Stimulated activated CD8-positive, alpha-beta memory T cell treated with anti-CD3 and anti-CD28 coated beads, Interleukin-7, amount 100 ng/mL, for 24 hours (primary cell): ENCODE data around the gene METTL14.
"Not testable (repeated sequence)": the region's sequence is repeated elsewhere in the genome, so short reads cannot be mapped to it uniquely, and the experiment has no call there.

ENCODE experiments used
- DNase-seq: peaks from one replicate; pipeline ENCODE4 v3.0.0-alpha.2; 2020; ENCODE audit warnings: low read depth

METTL14 gene

DNA sequence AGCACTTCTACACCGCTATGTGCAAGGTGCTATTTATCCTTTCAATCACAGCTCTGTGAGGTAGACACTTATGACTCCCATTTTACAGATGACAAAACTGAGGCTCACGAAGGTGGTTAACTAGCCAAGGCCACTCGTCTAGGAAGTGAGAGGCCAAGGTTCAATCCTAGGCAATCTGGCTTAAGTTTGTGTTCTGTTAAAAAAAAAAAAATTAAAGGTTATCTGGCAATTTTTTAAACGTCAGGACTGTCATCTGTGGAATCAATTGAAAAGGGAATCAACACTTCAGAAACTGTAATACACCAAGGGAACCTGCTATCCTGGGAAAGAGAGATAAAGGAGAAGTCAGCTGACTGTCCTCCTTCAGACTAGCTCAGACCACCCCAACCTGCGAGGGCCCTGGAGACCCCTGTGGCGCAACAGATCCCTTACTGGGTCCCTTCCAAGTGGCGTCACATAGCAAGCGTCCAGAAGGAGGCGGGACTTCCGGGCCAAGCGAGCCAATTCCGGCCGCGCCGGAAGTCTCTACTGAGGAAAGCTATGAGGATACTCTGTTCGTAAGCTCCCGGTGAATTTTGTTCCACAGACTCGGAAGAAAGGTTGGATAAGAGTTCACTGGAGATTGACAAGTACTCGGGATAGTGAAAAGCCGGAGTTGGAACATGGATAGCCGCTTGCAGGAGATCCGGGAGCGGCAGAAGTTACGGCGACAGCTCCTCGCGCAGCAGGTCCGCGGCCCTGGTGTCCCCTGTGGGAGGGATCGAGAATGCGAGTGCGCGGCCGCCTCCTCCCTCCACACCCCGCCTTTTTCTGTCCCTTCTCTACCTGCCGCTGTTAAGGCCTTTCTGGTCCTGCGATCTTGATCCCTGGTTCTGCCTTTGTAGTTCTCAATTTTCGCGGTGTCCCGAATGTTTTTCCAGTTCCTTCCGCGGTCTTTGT, at the start of gene METTL14:
Gene METTL14 (plus strand): TSS at position 520 of the 939 bp plus-strand sequence. CDS start 143 bp downstream, at position 663.
- peak; percentile 77 for DNase-seq

DNA sequence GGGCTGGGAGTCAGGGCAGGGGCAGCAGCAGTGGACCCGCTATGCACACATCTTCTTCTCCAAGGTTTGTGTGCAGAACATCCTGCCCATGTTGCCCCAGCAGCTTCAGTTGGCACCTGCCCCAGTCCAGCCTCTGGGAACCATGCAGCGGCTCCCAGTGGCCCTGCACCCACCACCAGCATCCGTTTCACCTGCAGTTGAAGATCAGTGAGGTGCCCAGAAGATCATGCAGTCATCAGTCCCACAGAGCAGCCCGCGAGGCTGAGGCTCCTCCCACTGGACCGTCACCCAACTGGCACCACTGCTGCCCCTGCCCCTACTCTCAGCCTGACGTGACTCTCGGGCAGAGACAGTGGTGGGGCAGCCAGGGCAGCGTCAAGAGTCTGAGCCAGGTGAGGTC, 49.1 kb upstream of the METTL14 start:
- DNase-seq = not testable (repeated sequence)

DNA sequence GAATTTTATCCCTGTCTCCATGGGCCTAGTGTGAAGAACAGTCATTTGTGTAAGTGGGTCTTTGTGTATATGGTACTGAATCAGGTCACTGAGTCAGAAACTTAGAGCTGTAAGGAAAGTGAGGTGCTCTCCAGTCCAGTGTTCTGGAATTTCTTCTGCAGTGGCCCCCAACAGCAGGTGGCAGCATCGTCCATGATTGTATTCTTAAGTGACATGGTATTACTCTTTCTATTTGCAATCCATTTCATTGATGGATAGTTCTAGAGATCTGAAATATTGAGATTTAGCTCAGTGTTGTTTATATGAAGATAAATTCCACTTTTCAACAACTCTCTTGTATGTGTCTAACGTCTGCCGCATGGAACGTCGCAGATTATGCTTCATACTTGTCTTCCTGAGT, 20.5 kb upstream of the METTL14 start:
- DNase-seq = not testable (repeated sequence)

DNA sequence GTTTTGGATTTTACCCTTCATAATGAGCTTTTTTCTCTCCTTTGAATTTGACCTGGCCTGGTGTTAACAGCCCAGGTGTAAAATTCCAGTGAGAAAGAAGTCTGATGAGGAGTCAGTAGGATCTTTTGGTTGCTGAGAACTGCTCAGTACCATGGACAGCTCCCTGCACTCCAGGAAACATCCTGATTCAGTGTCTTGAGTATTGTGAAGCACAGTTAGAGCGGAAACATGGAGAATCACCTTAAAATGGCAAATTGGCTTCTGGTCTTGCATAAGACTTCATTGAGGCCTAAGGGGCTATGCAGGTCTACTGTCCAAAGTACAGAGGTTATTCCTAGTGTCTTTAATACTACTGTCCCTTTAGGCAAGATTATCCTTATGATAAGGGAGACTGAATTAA, 16.0 kb upstream of the METTL14 start:
- DNase-seq = not testable (repeated sequence)

DNA sequence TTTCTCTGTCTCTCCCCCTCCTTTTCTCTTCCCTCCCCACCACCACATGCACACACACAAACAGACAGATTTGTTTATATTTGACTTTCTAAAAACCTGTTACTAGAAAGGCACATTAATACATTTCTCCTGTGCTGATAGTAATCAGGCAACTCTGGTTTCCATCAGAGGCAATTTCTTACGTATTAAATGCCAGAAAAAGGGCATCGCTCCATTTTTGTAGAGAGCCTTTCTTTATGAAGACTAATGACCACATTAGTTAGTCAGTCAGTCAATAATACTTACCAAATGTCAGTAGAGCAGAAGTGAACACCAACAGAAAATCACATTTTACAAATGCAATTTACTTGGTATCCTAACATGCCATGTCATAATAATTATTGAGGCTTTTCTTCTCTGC, 14.2 kb upstream of the METTL14 start:
- not testable (repeated sequence) for DNase-seq

DNA sequence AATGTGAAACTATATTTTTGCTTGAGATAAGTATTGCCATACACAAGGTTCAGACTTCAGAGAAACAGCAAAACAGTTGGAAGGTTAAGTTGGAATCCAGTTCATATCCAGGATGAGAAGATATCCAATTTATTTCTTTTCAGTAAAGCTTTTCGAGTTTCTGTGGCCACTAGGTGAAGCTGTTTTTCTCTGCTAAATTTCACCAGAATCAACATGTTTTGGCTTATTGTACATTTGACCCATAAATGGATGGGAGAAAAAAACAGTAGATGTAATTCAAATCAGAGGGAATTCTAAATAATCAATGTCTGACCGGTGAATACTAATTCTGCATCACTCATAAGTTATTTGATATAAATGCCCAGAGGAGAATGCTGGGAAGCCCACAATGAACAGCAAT, 9.1 kb upstream of the METTL14 start:
- no peak for DNase-seq

DNA sequence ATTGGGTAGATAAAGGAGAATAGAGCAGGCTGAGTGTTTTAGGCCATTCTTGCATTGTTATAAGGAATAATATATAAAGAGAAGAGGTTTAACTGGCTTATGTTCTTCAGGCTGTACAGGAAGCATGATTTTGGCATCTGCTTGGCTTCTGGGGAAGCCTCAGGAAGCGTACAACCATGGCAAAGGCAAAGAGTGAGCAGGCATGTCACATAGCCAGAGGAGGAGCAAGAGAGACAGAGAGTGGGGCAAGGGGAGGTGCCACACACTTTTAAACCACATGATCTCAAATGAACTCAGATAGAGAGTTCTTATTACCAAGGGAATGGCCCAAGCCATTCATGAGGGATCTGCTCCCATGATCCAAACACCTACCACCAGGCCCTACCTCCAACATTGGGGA, 4.4 kb upstream of the METTL14 start:
- no peak for DNase-seq

DNA sequence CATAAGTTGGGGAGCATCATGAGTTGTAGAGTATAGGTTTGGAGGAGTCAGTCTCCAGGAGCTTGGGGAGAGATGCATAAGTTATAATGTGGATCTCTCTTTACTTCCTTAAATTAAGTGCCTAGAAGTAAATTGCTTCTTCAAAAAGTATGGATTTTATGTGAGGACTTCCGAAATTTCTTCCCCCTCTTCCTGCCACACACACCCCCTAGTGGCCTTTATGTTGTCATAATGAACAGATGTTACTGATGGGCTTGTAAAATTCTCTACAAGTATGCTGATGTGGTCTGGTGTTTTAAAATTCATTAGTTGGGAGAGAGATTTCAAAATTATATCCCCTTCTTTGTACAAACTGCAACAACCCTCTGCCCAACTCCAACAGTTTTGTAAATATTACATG, 2.3 kb upstream of the METTL14 start:
- DNase-seq = no peak

DNA sequence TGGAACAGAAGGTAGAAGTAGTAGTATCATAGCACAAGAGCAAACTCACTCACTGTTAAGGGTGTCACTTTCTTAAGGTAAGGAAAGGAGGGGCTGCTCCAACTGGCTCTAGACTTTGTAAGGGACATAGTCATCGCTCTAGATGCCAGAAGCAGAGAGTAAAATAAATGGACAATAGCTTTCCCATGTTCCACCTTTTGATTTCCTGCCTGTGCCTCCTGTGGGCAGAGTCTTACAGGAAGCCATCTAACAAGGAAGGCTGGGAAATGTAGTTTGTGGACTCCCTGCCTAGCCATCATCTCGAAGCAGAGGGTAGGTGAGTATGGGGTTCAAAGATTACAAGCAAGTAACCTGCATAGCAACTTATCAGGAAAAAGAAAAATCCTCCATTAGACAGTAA, 1.7 kb upstream of the METTL14 start:
- DNase-seq = no peak

DNA sequence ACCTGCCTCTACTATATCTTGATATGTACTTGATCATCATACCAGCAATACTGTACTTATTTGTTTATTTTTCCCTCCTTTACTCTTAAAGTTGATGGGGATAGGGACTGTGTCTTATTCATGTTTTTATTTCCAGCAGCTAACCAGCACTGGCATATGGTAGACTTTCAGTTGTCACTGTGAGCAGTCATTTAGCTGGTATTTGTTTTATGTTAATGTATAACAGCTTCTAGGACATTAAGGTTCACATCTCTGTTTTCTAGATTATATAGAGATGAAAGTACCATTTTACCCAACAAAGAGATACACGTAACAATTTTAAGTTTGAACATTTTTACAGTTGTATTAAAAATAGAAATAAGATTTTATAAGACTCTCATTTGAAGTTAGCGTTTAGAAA, 17.9 kb downstream of the METTL14 start:
- no peak for DNase-seq

DNA sequence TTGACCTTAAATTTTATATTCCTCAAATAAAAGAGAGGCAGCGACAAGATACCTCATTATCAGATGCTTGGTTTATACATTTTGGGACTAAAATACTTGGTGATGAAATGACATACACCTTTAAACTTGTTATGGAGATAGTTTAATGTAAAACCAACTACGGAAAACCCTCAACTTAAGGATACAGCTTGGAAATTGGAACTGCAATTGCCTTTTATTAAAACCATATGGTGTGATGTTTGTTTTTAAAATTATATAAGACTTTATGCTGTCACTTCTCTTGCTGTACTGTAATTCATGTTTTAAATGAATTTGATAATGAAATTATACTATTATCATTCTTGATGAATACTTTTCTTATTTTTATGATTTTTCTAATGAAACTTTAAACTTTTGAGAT, 25.9 kb downstream of the METTL14 start:
- DNase-seq = no peak

DNA sequence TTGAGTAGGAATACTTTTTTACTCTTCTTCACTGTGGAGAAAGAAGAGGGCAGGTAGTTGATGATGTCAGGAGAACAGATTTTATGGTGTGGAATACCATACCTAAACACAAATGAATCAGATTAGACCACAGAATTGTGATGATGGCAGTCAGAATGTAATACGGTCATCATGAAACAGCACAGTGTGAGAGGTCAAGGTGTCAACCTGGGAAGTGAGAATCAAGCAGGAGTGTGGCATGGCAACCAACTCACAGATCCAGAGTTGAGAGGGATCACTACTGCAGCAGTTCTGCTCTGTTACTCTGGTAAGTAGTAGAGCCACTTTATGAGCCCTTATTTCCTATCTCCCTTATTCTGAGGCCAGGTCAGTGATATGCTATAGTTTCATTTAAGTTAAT, 27.7 kb downstream of the METTL14 start:
- DNase-seq = no peak

DNA sequence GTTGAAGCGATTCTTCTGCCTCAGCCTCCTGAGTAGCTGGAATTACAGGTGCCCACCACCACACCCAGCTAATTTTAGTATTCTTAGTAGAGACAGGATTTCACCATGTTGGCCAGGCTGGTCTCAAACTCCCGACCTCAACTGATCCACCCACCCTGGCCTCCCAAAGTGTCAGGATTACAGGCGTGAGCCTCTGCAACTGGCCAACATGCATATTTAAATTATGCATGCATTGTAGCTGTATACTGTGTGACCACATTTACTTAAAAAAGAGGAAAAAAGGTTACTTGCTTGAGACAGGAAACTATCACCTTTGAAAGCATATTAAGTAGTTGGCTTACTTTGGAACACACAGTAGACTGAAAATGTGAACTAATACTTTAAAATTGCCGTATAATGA, 29.5 kb downstream of the METTL14 start:
- DNase-seq = no peak

DNA sequence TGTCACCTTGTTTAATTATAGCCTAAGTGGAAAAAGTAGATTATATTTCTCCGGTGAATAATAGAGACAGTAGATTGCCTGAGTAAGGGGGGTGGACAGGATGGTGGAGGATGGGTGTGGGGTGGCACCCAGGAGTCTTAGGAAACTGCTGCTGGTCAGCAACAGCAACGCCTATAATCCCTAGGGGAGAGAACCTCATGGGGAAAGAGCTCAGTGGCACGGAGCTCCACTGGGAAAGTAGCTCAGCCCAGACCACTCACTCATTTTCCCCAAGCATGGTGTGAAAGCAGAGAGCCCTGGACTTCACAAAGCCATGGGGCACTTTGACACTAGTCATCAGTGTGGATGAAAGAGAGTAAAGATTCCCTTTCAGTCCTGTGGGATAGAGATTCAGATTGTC, 31.1 kb downstream of the METTL14 start:
- no peak for DNase-seq

DNA sequence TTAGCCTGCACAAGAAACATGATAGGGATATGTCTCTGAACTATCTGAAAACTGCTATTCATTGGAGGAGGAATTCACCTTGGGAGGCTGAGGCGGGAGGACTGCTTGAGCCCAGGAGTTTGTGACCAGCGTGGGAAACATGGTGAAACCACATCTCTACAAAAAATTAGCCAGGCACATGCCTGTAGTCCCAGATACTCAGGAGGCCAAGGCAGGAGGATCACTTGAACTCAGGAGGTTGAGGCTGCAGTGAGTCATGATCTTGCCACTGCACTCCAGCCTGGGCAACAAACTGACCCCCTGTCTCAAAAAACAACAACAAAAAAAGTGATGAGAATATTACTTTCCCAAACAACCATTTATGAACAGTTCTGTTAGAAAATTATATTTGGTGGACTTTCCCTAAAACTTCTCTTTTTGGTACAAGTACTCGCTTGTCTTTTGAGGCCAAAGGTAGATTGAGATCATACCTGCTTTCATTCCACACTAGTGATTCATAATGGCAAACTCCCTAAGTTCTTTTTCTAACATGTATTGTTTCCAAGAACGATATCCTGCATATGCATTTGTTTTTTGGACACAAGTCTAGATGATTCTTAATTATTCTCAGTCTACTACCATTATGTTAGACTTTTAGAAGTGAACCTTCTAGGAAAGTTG, 33.4 kb downstream of the METTL14 start:
- no peak for DNase-seq

DNA sequence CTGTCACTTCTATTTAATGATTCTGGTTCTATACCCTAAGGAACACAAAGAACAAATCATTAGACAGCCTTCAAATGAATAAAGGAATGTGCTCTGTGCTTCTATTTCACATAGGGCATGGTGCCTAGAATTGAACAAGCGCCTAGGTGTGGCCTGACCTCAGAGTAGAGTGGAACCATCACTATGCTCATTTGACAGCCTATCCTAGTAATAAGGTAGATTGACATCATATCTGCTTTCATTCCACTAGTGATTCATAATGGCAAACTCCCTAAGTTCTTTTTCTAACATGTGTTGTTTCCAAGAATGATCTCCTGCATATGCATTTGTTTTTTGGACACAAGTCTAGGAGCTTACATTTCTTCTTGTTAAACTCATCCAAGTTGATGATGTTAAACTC, 36.6 kb downstream of the METTL14 start:
- no peak for DNase-seq

DNA sequence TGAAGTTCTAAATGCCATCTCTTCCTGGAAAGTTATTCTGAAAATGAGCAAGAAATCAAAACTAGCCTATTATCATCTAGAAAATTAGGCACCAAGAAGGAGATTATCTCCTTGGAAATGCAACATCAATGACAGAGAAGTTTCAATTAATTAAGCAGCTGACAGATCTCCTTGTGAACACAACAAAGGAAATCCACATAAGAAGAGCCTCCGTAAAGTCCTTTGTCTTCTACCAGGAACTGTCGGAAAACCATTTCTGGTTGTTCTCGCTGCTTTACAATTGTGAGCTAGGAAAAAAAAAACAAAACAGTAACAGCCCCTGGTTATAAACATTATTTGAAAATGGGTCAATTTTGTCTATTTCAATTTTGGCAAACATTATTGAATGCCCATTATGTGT, 38.2 kb downstream of the METTL14 start:
- no peak for DNase-seq

DNA sequence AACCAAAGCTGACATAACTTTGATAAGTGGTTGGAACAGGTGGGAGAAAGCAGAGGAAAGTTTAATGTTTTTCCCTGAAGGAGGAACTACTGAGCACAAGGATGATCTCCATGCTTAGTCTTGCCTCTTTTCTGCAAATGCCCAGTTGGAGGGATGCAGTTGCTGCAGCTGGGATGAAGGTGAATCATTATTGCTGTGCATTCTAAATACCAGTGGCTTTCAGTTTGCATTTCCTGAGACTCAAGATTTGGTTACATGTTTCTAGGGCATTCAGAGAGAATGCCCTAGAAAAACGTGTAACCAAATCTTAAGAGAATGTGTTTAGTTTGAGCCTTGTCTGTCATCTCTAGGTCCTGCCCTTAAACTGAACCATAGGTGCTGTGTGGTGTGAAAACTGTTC, 42.2 kb downstream of the METTL14 start:
- no peak for DNase-seq

DNA sequence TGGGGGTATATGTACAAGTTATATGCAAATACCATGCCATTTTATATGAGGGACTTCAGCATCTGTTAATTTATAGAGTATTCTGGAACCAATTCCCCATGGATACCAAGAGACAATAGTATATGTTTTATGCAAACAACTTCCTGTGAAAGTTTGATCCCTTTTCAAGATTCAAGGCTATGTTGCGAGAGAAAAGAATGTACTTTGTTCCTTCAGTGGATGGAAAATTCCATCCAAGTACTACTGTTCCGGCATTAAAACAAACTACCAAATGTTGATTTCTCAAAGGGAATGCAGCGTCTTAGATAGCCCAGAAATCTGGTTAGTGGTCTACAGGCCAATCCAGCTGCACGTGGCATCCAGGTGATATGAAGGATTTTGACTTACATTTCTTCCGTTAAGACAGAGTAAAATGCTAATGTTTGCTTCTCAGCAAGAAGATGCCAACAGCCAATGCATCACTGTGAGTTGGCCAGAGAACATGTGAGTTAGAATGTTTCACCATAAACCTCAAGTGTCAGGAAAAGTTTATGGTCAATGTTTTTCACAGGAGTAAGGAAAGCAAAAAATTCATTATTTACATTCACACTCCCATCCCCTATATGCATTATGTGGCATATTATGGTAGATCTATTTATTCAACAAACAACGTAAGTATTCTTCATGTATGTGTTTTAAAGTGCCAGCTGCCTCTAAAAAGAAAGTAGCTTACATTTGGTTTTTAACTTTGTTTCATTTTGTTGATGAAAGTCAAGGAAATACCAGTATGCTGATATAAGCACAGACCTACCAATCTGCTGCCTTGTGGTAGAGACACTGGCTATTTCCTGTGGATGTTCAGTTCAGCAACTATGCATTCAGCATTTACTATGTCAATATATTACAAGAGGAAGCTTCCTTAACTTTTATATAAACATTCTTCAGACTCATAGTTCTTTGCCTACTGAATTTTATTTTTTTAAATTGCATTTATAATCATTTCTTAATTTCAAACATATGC, 44.4 kb downstream of the METTL14 start:
- DNase-seq = no peak

DNA sequence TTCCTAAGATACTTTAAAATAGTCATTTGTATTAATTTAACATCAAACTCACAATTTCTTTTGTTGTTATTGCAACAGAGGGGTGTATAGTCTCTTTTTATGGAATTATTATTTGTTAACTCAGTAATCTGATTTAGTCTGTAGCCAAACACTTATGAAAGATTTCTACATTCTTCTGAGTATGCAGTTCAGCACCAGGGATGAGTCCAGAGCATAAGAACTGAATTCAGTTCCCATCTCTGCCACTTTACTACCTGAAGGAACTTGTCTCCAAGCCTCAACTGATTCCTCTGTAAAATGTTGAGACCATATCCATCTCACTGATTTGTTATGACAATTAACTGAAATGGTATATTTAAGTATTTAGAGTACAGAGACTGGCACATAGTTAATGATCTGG, 45.5 kb downstream of the METTL14 start:
- no peak for DNase-seq

DNA sequence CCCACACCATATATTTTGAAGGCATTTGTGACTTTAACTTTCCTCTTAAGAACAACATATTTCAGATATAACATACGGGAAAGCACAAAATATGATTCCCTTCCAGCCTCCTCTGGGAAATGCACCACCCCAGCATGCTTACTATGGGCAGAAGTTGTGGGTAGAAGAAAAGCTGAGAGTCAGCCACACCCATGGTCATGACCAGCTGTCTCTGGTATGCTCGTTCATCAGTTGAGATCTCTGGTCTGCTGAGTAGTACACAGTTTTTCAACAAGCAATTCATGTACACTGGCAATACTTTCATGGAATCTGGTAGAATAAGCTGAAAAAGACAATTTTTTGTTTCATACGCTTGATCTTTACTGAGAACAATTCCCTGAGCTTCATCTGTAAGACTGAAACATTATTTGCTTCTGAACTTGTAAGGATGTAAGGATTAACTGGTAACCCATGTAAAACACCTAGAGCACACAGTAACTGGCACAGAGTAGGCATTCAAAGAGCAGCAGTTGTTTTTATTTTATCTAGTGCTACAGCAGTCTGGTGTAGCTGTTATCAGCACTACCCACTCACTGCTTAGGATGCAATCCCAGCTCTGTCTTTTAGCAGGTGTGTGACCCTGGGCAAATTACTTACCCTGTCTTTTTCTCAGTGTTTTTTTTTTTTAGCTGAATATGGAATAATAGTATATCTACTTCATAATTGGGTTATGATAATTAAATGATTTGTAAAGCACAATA, 47.6 kb downstream of the METTL14 start:
- no peak for DNase-seq
